ENCODE results near the gene DNAH3. TPM values are rescaled to one million over a fixed set of nuclear protein-coding genes. Genes with fewer than 3 reads are reported as not detected.

DNAH3 gene
- total RNA-seq, 1 experiment from 2014 or later = 0.15 TPM

DNA sequence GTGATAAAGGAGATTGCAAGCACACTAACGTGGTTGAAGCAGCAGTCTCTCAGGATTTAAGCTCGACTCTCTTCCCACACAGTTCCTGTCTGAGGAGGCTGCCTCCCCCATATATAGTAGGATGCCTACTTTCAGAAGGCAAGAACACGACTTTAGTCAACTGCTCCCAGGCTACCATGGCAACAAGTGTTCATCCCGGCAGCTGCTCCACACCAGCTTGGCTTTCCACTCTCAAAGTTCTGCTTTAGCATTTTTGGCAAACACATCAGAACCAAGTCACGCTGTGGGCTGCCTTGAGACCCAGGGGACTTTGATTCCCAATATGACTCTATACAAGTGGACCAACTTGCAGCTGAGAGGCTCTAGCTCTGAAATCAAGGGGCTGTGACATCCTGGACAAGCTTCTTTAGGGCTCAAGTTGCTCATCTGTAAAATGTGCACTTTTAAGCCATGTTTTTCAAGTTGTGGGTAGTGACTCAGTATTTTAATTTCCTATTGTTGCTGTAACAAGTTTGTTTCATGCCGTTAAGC lies 44.2 kb upstream of the DNAH3 start:
- no peak overlapping the region for H3K4me2 ChIP-seq (ENCODE audit: low read length)
- no peaks in the 10 kb centered on the region for H3K36me3 ChIP-seq (ENCODE audit: control insufficient read depth in 1 of 2, insufficient read depth in 2 of 2, low read length in 2 of 2)
- no peaks in the 10 kb centered on the region for H3K79me2 ChIP-seq (ENCODE audit: insufficient read depth, low read length)
- no peaks in the 10 kb centered on the region for H4K20me1 ChIP-seq (ENCODE audit: insufficient read depth)
- H3K9me3 ChIP-seq (ENCODE audit: control insufficient read depth in 1 of 2, insufficient read depth in 1 of 2, low read depth in 1 of 2, low read length in 2 of 2) = no peaks in the 10 kb centered on the region
- no peaks in the 10 kb centered on the region for H3K4me1 ChIP-seq (ENCODE audit: control insufficient read depth in 1 of 2, insufficient read depth in 2 of 2, low read length in 2 of 2)
- DNase-seq (ENCODE audit: low read depth, low spot score) = no peak
- H3K27ac ChIP-seq (ENCODE audit: low read depth, low read length) = no peak overlapping the region
- intact Hi-C loops (cut with micrococcal nuclease) = no loop called here
- ChIA-PET RAD21 (ENCODE audit: low non-redundant PET in 1 of 2, low total read pairs in 2 of 2, uncharacterized antibody in 2 of 2, unreplicated experiment in 2 of 2) (no interaction called here), POLR2A (no interaction called here), CTCF (no interaction called here)
- no peaks in the 10 kb centered on the region for H3K9me2 ChIP-seq (ENCODE audit: insufficient read depth)
- no peaks in the 10 kb centered on the region for H3K27me3 ChIP-seq (ENCODE audit: insufficient read depth, low read length)
- ATAC-seq = no peak
- TF ChIP-seq CEBPB (IDR thresholded peaks at IDR 0.05; ENCODE audit: low read depth) (no peak), POLR2A (IDR thresholded peaks at IDR 0.05; ENCODE audit: borderline replicate concordance, extremely low read depth, insufficient read depth, insufficient read length) (no peak), EZH2phosphoT487 (IDR thresholded peaks at IDR 0.05; ENCODE audit: borderline replicate concordance) (no peak), JUND (IDR thresholded peaks at IDR 0.05) (no peak)
- BruUV-seq (replicated peaks) = no TSS peak
- no peak overlapping the region for H2AFZ ChIP-seq (ENCODE audit: low read depth, low read length, poor library complexity, severe bottlenecking)
- H3K4me3 ChIP-seq (replicated peaks in 1 of 2; ENCODE audit: low read depth in 1 of 2, low read length in 2 of 2) = no peak overlapping the region
- no peak overlapping the region for H3K9ac ChIP-seq (ENCODE audit: low read length)

- Histone ChIP-seq H3K27ac (ENCODE audit: low read depth, low read length) (no peak overlapping the region), H3K36me3 (ENCODE audit: control insufficient read depth in 1 of 2, insufficient read depth in 2 of 2, low read length in 2 of 2) (no peaks in the 10 kb centered on the region), H3K79me2 (ENCODE audit: insufficient read depth, low read length) (no peaks in the 10 kb centered on the region), H3K9ac (ENCODE audit: low read length) (no peak overlapping the region), H3K9me2 (ENCODE audit: insufficient read depth) (no peaks in the 10 kb centered on the region), H3K27me3 (ENCODE audit: insufficient read depth, low read length) (no peaks in the 10 kb centered on the region), H2AFZ (ENCODE audit: low read depth, low read length, poor library complexity, severe bottlenecking) (no peak overlapping the region), H4K20me1 (ENCODE audit: insufficient read depth) (no peaks in the 10 kb centered on the region), H3K4me3 (replicated peaks in 1 of 2; ENCODE audit: low read depth in 1 of 2, low read length in 2 of 2) (no peak overlapping the region), H3K4me2 (ENCODE audit: low read length) (no peak overlapping the region), H3K4me1 (ENCODE audit: control insufficient read depth in 1 of 2, insufficient read depth in 2 of 2, low read length in 2 of 2) (peaks cover 7 to 14% of the 10 kb centered on the region in 2 experiments; a peak in 3 of 4 replicates), H3K9me3 (ENCODE audit: control insufficient read depth in 1 of 2, insufficient read depth in 1 of 2, low read depth in 1 of 2, low read length in 2 of 2) (no peaks in the 10 kb centered on the region)
- TF ChIP-seq EGR1 (IDR thresholded peaks at IDR 0.05; ENCODE audit: low read depth) = no peak
- no peak for TF ChIP-seq ATF3 (IDR thresholded peaks at IDR 0.05)
- TF ChIP-seq EZH2 (IDR thresholded peaks at IDR 0.05) = no peak
- no peak for TF ChIP-seq POLR2AphosphoS5 (IDR thresholded peaks at IDR 0.05; ENCODE audit: low read depth, low read length)
- no peak for TF ChIP-seq ZNF274 (IDR thresholded peaks at IDR 0.05; ENCODE audit: low read depth, low read length)
- no peak for TF ChIP-seq ZBTB33 (IDR thresholded peaks at IDR 0.05; ENCODE audit: extremely low read depth, insufficient replicate concordance, low read length)
- no peak for TF ChIP-seq CBX3 (IDR thresholded peaks at IDR 0.05; ENCODE audit: low read depth)
- no peak for TF ChIP-seq CEBPB (IDR thresholded peaks at IDR 0.05; ENCODE audit: low read depth)
- no peak for TF ChIP-seq SIN3A (IDR thresholded peaks at IDR 0.05; ENCODE audit: low read depth)
- TF ChIP-seq MAX (IDR thresholded peaks at IDR 0.05) = no peak
- no peak for TF ChIP-seq EZH2phosphoT487 (IDR thresholded peaks at IDR 0.05; ENCODE audit: borderline replicate concordance)
- TF ChIP-seq FOSL1 (IDR thresholded peaks at IDR 0.05; ENCODE audit: low read depth) = no peak
- no peak for TF ChIP-seq REST (IDR thresholded peaks at IDR 0.05; ENCODE audit: low read depth)
- no peak for TF ChIP-seq POLR2A (IDR thresholded peaks at IDR 0.05; ENCODE audit: borderline replicate concordance, extremely low read depth, insufficient read depth, insufficient read length)
- no peak for TF ChIP-seq SRF (IDR thresholded peaks at IDR 0.05; ENCODE audit: low read depth)
- no peak for TF ChIP-seq SP1 (IDR thresholded peaks at IDR 0.05; ENCODE audit: low read depth)
- ATAC-seq = no peak
- DNase-seq (ENCODE audit: low read depth, low spot score) = no peak
- intact Hi-C loops (cut with micrococcal nuclease) = no loop called here
- ChIA-PET POLR2A (no interaction called here), CTCF (no interaction called here), RAD21 (ENCODE audit: low non-redundant PET in 1 of 2, low total read pairs in 2 of 2, uncharacterized antibody in 2 of 2, unreplicated experiment in 2 of 2) (no interaction called here)
- BruUV-seq (replicated peaks) = no TSS peak
Measured at GRCh38 chr16:21192991-21193390, 42.3 kb upstream of the DNAH3 start.
